Retinal pigment epithelial cell (primary cell): Measurements from ENCODE around the gene SLC2A3.
"Not testable (repeated sequence)": the region's sequence is repeated elsewhere in the genome, so short reads cannot be mapped to it uniquely, and the experiment has no call there.

Experiments used
- DNase-seq: peaks from one replicate; pipeline ENCODE4 v3.0.0-alpha.2; 2010; ENCODE audit warnings: low read depth
- H3K4me3 ChIP-seq: 2 replicates; pipeline ENCODE4 v1.5.1; 2011; ENCODE audit warnings: mild to moderate bottlenecking, low read length, control low read depth, moderate library complexity
- TF ChIP-seq, protein P1 (sequence below): conservative IDR thresholded peaks from 2 replicates; pipeline ENCODE4 v1.5.1; 2011; ENCODE audit warnings: low read depth, low read length, control low read depth, inconsistent platforms

Gene SLC2A3

GRCh38 chr12:7927470-7927869 is 8.5 kb downstream of the SLC2A3 start:
- no peak for DNase-seq
- no peak overlapping the region for H3K4me3 ChIP-seq

DNA sequence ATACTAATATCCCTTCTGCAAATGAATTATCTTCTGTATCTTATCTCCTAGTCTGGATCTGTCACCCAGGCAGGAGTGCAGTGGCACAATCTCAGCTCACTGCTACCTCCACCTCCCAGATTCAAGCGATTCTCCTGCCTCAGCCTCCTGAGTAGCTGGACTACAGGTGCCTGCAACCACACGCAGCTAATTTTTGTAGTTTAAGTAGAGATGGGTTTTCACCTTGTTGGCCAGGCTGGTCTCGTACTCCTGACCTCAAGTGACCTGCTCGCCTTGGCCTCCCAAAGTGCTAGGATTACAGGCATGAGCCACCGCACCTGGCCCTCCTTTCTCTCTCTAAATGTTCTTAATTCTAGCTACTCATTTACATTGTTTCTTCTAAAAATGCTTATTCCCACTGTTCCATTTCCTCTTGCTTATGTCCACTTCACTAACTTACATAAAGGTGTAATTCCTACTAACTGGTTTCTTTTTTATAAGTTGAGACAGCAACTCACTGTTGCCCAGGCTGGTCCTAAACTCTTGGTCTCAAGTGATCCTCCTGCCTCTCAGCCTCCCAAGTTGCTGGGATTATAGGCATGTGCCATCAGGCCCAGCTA is 9.8 kb downstream of the SLC2A3 start:
- H3K4me3 ChIP-seq, DNase-seq: not testable (repeated sequence)

More at GRCh38 chr12:7927470-7927869, 8.5 kb downstream of the SLC2A3 start:
- TF ChIP-seq, protein P1, sequence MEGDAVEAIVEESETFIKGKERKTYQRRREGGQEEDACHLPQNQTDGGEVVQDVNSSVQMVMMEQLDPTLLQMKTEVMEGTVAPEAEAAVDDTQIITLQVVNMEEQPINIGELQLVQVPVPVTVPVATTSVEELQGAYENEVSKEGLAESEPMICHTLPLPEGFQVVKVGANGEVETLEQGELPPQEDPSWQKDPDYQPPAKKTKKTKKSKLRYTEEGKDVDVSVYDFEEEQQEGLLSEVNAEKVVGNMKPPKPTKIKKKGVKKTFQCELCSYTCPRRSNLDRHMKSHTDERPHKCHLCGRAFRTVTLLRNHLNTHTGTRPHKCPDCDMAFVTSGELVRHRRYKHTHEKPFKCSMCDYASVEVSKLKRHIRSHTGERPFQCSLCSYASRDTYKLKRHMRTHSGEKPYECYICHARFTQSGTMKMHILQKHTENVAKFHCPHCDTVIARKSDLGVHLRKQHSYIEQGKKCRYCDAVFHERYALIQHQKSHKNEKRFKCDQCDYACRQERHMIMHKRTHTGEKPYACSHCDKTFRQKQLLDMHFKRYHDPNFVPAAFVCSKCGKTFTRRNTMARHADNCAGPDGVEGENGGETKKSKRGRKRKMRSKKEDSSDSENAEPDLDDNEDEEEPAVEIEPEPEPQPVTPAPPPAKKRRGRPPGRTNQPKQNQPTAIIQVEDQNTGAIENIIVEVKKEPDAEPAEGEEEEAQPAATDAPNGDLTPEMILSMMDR: no peak

DNA sequence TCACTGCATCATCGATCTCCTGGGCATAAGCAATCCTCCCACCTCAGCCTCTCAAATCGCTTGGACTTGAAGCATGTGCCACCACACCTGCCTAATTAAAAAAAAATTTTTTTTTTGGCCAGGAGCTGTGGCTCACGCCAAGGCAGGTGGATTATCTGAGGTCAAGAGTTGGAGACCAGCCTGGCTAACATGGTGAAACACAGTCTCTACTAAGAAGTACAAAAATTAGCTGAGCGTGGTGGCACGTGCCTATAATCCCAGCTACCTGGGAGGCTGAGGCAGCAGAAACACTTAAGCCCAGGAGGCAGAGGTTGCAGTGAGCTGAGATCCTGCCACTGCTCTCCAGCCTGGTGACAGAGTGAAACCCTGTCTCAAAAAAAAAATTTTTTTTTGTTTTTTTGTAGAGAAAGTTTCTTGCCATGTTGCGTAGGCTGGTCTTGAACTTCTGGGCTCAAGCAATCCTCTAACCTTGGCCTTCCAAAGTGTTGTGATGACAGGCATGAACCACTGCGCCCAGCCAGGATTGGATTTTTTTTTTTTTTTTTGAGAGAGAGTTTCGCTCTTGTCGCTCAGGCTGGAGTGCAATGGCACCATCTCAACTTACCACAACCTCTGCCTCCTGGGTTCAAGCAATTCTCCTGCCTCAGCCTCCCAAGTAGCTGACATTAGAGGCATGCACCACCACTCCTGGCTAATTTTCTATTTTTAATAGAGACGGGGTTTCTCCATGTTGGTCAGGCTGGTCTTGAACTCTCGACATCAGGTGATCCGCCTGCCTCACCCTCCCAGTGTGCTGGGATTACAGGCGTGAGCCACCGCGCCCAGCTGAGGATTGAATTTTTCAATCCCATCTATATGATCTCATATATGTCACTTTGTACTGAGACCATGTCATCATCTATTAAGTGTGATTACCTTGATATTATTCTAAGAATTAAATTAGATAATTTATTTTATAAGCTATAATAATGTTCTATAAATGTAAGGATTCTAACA is 12.4 kb downstream of the SLC2A3 start:
- H3K4me3 ChIP-seq: no peak overlapping the region
- TF ChIP-seq, protein P1: no peak
- no peak for DNase-seq

DNA sequence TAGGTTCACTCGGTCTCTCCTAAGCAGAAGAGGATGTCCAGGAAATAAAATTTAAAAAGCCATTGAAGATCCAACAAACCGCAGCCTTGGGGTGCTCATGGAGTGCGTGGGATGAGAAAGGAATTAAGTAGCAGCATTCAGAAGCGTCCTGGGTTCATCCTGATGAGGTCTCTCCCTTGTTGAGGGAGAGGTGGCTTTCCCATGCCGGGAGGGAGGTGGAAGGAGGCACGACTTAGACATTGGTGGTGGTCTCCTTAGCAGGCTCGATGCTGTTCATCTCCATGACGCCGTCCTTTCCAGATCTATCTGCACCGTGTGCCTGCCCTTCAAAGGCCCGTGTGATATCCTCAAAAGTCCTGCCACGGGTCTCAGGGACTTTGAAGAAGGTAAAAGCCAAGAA is 14.8 kb downstream of the SLC2A3 start:
- H3K4me3 ChIP-seq, DNase-seq: not testable (repeated sequence)

- DNase-seq, H3K4me3 ChIP-seq: not testable (repeated sequence)
These were observed 17.8 kb downstream of the SLC2A3 start for GRCh38 chr12:7918268-7918590.

DNA sequence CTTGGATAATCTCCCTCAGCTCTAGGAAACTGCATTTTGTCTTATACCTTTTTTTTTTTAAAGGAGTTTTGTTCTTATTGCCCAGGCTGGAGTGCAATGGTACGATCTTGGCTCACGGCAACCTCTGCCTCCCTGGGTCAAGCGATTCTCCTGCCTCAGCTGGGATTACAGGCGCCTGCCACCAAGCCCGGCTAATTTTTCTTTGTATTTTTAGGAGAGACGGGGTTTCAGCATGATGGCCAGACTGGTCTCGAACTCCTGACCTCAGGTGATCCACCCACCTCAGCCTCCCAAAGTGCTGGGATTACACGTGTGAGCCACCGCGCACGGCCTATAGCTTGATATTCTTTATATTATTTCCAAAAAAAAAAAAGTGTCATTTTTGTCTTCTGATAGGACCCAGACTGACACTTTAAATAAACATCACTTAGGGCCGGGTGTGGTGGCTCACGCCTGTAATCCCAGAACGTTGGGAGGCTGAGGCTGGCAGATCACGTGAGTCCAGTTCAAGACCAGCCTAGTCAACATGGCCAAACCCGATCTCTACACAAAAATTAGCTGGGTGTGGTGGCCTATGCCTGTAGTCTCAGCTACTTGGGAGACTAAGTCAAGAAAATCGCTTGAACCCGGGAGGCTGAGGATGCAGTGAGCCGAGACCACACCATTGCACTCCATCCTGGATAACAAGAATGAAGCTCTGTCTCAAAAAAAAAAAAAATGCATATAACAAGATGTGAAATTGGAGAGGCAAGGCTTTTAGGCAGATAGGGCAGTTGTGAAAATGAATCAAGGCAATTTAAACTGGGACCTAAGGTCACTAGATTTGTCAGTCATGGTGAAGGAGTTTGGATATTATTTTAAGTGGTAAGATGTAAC is 18.4 kb downstream of the SLC2A3 start:
- no peak overlapping the region for H3K4me3 ChIP-seq
- TF ChIP-seq, protein P1: no peak
- DNase-seq: no peak

DNA sequence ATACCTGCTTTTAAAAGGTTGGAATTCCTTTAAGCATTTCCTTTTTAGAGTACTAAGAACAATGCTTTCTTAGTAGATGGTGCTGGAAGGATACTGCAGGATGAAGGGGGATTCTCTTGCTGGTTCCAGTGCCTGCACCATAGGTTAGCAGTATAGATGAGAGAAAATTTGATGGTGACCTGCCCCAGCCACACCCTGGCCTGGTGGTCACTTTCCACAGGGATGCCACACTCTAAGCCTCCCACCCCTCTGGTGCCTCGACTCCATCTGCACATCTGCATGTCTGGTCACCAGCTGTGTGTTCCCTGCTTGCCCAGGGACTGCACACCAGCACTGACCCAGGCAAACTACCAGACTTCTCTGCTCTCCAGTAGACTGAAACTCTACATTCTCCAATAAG is 19.1 kb downstream of the SLC2A3 start:
- no peak for DNase-seq
- H3K4me3 ChIP-seq: no peak overlapping the region
- TF ChIP-seq, protein P1: no peak

GRCh38 chr12:7915661-7916403 is 20.2 kb downstream of the SLC2A3 start:
- TF ChIP-seq, protein P1: no peak
- no peak for DNase-seq
- H3K4me3 ChIP-seq: peak overlapping the region; percentile 10

GRCh38 chr12:7910106-7910505 is 25.9 kb downstream of the SLC2A3 start:
- DNase-seq: peak; percentile 74
- H3K4me3 ChIP-seq: not testable (repeated sequence)
